Stimulated activated CD8-positive, alpha-beta memory T cell treated with anti-CD3 and anti-CD28 coated beads, Interleukin-15, amount 100 ng/mL, for 1 hour (primary cell): ENCODE results near the gene TNFRSF1A.
A peak's percentile ranks its signal among the peaks of the same experiment; 100 is the strongest.
"Not testable (repeated sequence)": the region's sequence is repeated elsewhere in the genome, so short reads cannot be mapped to it uniquely, and the experiment has no call there.

Experiments
- DNase-seq: peaks from one replicate; pipeline ENCODE4 v3.0.0-alpha.2; 2020; ENCODE audit warnings: low read depth

TNFRSF1A gene

GRCh38 chr12:6302621-6303020 lies 39.3 kb downstream of the TNFRSF1A start:
- DNase-seq = no peak

- DNase-seq = no peak
These were observed 40.2 kb downstream of the TNFRSF1A start for GRCh38 chr12:6301721-6302120.

GRCh38 chr12:6297170-6297569 lies 44.7 kb downstream of the TNFRSF1A start:
- DNase-seq = no peak

- no peak for DNase-seq
These were observed 46.6 kb downstream of the TNFRSF1A start for GRCh38 chr12:6295094-6295811.

GRCh38 chr12:6294156-6295093 lies 47.5 kb downstream of the TNFRSF1A start:
- no peak for DNase-seq

- DNase-seq = no peak
These were observed 49.3 kb downstream of the TNFRSF1A start for GRCh38 chr12:6292606-6293005.

GRCh38 chr12:6289906-6290305 lies 52.0 kb downstream of the TNFRSF1A start:
- not testable (repeated sequence) for DNase-seq

GRCh38 chr12:6289081-6289480 lies 52.8 kb downstream of the TNFRSF1A start:
- not testable (repeated sequence) for DNase-seq

- no peak for DNase-seq
These were observed 53.6 kb downstream of the TNFRSF1A start for GRCh38 chr12:6288235-6288634.

- DNase-seq = no peak
These were observed 56.2 kb downstream of the TNFRSF1A start for GRCh38 chr12:6285532-6286306.

GRCh38 chr12:6285063-6285477 lies 56.8 kb downstream of the TNFRSF1A start:
- DNase-seq = peak; percentile 20

GRCh38 chr12:6284273-6284672 lies 57.6 kb downstream of the TNFRSF1A start:
- no peak for DNase-seq

- no peak for DNase-seq
These were observed 59.4 kb downstream of the TNFRSF1A start for GRCh38 chr12:6282453-6282840.

- no peak for DNase-seq
These were observed 60.6 kb downstream of the TNFRSF1A start for GRCh38 chr12:6281081-6281809.

- DNase-seq = no peak
These were observed 61.2 kb downstream of the TNFRSF1A start for GRCh38 chr12:6280672-6281071.

GRCh38 chr12:6280053-6280469 lies 61.8 kb downstream of the TNFRSF1A start:
- DNase-seq = no peak

- no peak for DNase-seq
These were observed 62.2 kb downstream of the TNFRSF1A start for GRCh38 chr12:6279631-6280030.

GRCh38 chr12:6279256-6279628 lies 62.6 kb downstream of the TNFRSF1A start:
- no peak for DNase-seq
